Endothelial cell of umbilical vein (primary cell): Measurements from ENCODE around the gene SOSTDC1. TPM values are rescaled to one million over a fixed set of nuclear protein-coding genes. Genes with fewer than 3 reads are reported as not detected.

Experiments used
- BruUV-seq: library from RNA; stranded (reverse); fragments of 400-500 nt; replicated peaks from 2 replicates; lab custom pipeline; 2021; lab: Mats Ljungman, UMichigan
- CTCF ChIA-PET: fragments of 300-600, 350-600 bp; sonication (Branson Sonifier 250); formaldehyde crosslinking; loops from one replicate; lab custom pipeline; 2021; ENCODE audit warnings: antibody characterized with exemption, inconsistent platforms; lab: Charles Lee
- POLR2A ChIA-PET: fragments of 300-600, 350-600 bp; sonication (Branson Sonifier 250); formaldehyde crosslinking; loops from one replicate; lab custom pipeline; 2021; ENCODE audit warnings: antibody characterized with exemption, inconsistent platforms; lab: Charles Lee
- DNase-seq: peaks from one replicate; pipeline ENCODE4 v3.0.0-alpha.2; 2011; ENCODE audit warnings: low read depth, low spot score
- FAIRE-seq: peaks from 2 replicates; lab custom pipeline; 2011; peaks lifted over from hg19 to GRCh38; lab: Jason Lieb, UNC
- H2AFZ ChIP-seq: 2 replicates; pipeline ENCODE4 v1.6.0; 2012; ENCODE audit warnings: low read depth, low read length, control low read depth, inconsistent platforms
- H3K27ac ChIP-seq: 2 replicates; pipeline ENCODE4 v1.5.1; 2011; ENCODE audit warnings: low read depth, mild to moderate bottlenecking, control low read depth, low read length, moderate library complexity; ENCODE audit not compliant: insufficient read depth
- H3K27me3 ChIP-seq, 2 experiments: 2 replicates each; pipeline versions ENCODE4 v1.6.0 to v1.6.1; 2011; ENCODE audit warnings: low read length in 2 of 2, mixed read lengths in 1 of 2; ENCODE audit not compliant: control insufficient read depth in 2 of 2, insufficient read depth in 2 of 2
- H3K36me3 ChIP-seq, 2 experiments: 2 replicates in 1 of 2; 3 replicates in 1 of 2; pipeline ENCODE4 v1.5.1; 2011; ENCODE audit warnings: low read length in 2 of 2, mild to moderate bottlenecking in 1 of 2, moderate library complexity in 1 of 2; ENCODE audit not compliant: control insufficient read depth in 2 of 2, insufficient read depth in 2 of 2; ENCODE audit errors: extremely low read depth in 1 of 2
- H3K4me1 ChIP-seq: 3 replicates; pipeline ENCODE4 v1.5.1; 2011; ENCODE audit warnings: mild to moderate bottlenecking, low read length; ENCODE audit not compliant: control insufficient read depth, insufficient read depth; ENCODE audit errors: extremely low read depth
- H3K4me2 ChIP-seq: 2 replicates; pipeline ENCODE4 v1.6.1; 2011; ENCODE audit warnings: low read length, control low read depth, mixed read lengths; ENCODE audit not compliant: insufficient read depth
- H3K4me3 ChIP-seq, 3 experiments: fragments of 200-600 bp in 1 of 3; sonication (generic), shearing (Covaris generic) in 1 of 3; replicated peaks in 1 of 3; 2 replicates each; pipeline ENCODE4 v1.5.1; 2011 to 2016; ENCODE audit warnings: control low read depth in 3 of 3, low read length in 3 of 3, mild to moderate bottlenecking in 2 of 3, inconsistent platforms in 1 of 3, low read depth in 1 of 3, moderate library complexity in 1 of 3; ENCODE audit not compliant: insufficient read depth in 1 of 3
- H3K79me2 ChIP-seq: 2 replicates; pipeline ENCODE4 v1.6.0; 2012; ENCODE audit warnings: low read length, inconsistent platforms; ENCODE audit not compliant: control insufficient read depth, insufficient read depth
- H3K9ac ChIP-seq: replicated peaks from 2 replicates; pipeline ENCODE3; 2011; ENCODE audit warnings: low read length, control low read depth; ENCODE audit not compliant: insufficient read depth; ENCODE audit errors: extremely low read depth
- H3K9me1 ChIP-seq: replicated peaks from 3 replicates; pipeline ENCODE4 v1.6.0; 2011; ENCODE audit warnings: mild to moderate bottlenecking, low read length; ENCODE audit not compliant: control insufficient read depth, insufficient read depth; ENCODE audit errors: extremely low read depth
- H3K9me3 ChIP-seq: replicated peaks from 2 replicates; pipeline ENCODE4 v1.5.1; 2012; ENCODE audit warnings: low read length, inconsistent platforms; ENCODE audit not compliant: control insufficient read depth, insufficient read depth
- H4K20me1 ChIP-seq: replicated peaks from 2 replicates; pipeline ENCODE3; 2011; ENCODE audit warnings: mild to moderate bottlenecking, low read length; ENCODE audit not compliant: control insufficient read depth, insufficient read depth; ENCODE audit errors: extremely low read depth
- CTCF ChIP-seq, 2 donors: IDR thresholded peaks; 1 replicate in 1 of 2; 2 replicates in 1 of 2; pipeline ENCODE4 v1.5.1; 2011; ENCODE audit warnings: low read length in 2 of 2, mild to moderate bottlenecking in 2 of 2, moderate library complexity in 2 of 2, control low read depth in 1 of 2, inconsistent platforms in 1 of 2, low read depth in 1 of 2; ENCODE audit not compliant: insufficient read depth in 1 of 2; ENCODE audit errors: extremely low read depth in 1 of 2
- EZH2 ChIP-seq: IDR thresholded peaks from 2 replicates; pipeline ENCODE4 v1.6.1; 2012; ENCODE audit warnings: borderline replicate concordance, low read depth, mild to moderate bottlenecking, moderate library complexity, low read length, inconsistent platforms; ENCODE audit not compliant: severe bottlenecking
- FOS ChIP-seq: IDR thresholded peaks from 2 replicates; pipeline ENCODE4 v1.6.1; 2011; ENCODE audit warnings: mild to moderate bottlenecking, low read length, moderate library complexity, borderline replicate concordance; ENCODE audit not compliant: insufficient read depth
- GATA2 ChIP-seq: IDR thresholded peaks from 2 replicates; pipeline ENCODE4 v1.7.0; 2011; ENCODE audit warnings: low read depth, mild to moderate bottlenecking, moderate library complexity, mixed read lengths, low read length; ENCODE audit not compliant: insufficient read length, insufficient read depth
- JUN ChIP-seq: IDR thresholded peaks from 2 replicates; pipeline ENCODE4 v1.6.1; 2011; ENCODE audit warnings: borderline replicate concordance, low read depth; ENCODE audit not compliant: insufficient read length, insufficient read depth
- MAX ChIP-seq: IDR thresholded peaks from 2 replicates; pipeline ENCODE4 v1.6.1; 2011; ENCODE audit not compliant: insufficient read depth, insufficient read length
- MYC ChIP-seq: IDR thresholded peaks from one replicate; pipeline ENCODE4 v1.6.1; 2011; ENCODE audit warnings: mild to moderate bottlenecking, low read depth, low read length
- POLR2A ChIP-seq: IDR thresholded peaks from 2 replicates; pipeline ENCODE4 v1.6.1; 2012; ENCODE audit warnings: low read depth, mild to moderate bottlenecking, control low read depth, low read length
- POLR2AphosphoS5 ChIP-seq: IDR thresholded peaks from 2 replicates; pipeline ENCODE4 v1.6.1; 2012; ENCODE audit warnings: low read depth, mild to moderate bottlenecking, control low read depth, low read length, moderate library complexity; ENCODE audit not compliant: insufficient read depth
- dilution Hi-C: fragments of 300-500 bp; cut with MboI; formaldehyde crosslinking; loops from one replicate; pipeline ENCODE4 v1.15.0; 2019; ENCODE audit warnings: low sequenced_read_pairs; ENCODE audit not compliant: extremely low pct_ligation_motif_present
- intact Hi-C: fragments of 100-400 bp; cut with micrococcal nuclease; formaldehyde crosslinking; loops from one replicate; pipeline ENCODE4 v1.10.0; 2022
- polyA plus RNA-seq, 4 experiments: library from polyadenylated mRNA; depleted of rRNA in 3 of 4; stranded (reverse) in 3 of 4; unstranded in 1 of 4; fragments of >200 nt; gene quantifications; 2 replicates each; pipeline versions ENCODE4 v1.2.1 to v1.2.3, GENCODE V29; 2011 to 2012; ENCODE audit warnings: missing spikeins in 1 of 4
- total RNA-seq: library from RNA; stranded (reverse); gene quantifications from 2 replicates; pipeline ENCODE4 v1.2.3, GENCODE V29; 2021

Gene SOSTDC1
- total and polyA plus RNA-seq, 2 donors (not counting 3 experiments of a cell fraction or from before 2014, with no cell fraction given): not detected

GRCh38 chr7:16422917-16423316 lies 42.6 kb downstream of the SOSTDC1 start:
- no peak overlapping the region for H3K9ac ChIP-seq
- H3K9me3 ChIP-seq: no peaks in the 10 kb centered on the region
- H3K27me3 ChIP-seq: no peaks in the 10 kb centered on the region
- intact Hi-C loops (loop anchor here (5.0 to 10.0 kb wide), 3 partner anchors 296 to 738 kb away; partner anchors contain the start of gene MEOX2), dilution Hi-C loops (no loop called here)
- H3K4me2 ChIP-seq: no peak overlapping the region
- BruUV-seq: no TSS peak
- H4K20me1 ChIP-seq: no peaks in the 10 kb centered on the region
- H3K27ac ChIP-seq: no peak overlapping the region
- DNase-seq: no peak
- ChIA-PET POLR2A (no interaction called here), CTCF (interaction anchor here (1.2 to 2.7 kb wide), 2 partner anchors 11 to 142 kb away, joined by 4 to 13 read pairs; no protein-coding TSS in a partner anchor)
- no peak overlapping the region for H3K4me3 ChIP-seq
- H3K36me3 ChIP-seq: no peaks in the 10 kb centered on the region
- H3K4me1 ChIP-seq: peaks cover 13% of the 10 kb centered on the region
- no peaks in the 10 kb centered on the region for H3K9me1 ChIP-seq
- TF ChIP-seq POLR2A (no peak), MAX (no peak), JUN (no peak), FOS (no peak), MYC (no peak), GATA2 (no peak), CTCF (IDR thresholded peaks at IDR 0.05; ENCODE audit: extremely low read depth in 1 of 2, insufficient read depth in 1 of 2, low read depth in 1 of 2, low read length in 2 of 2) (no peak), POLR2AphosphoS5 (no peak), EZH2 (no peak)
- FAIRE-seq: no peak
- no peaks in the 10 kb centered on the region for H3K79me2 ChIP-seq
- no peak overlapping the region for H2AFZ ChIP-seq
